Measurements from ENCODE around the gene NRARP. TPM values are rescaled to one million over a fixed set of nuclear protein-coding genes. Genes with fewer than 3 reads are reported as not detected.
"Not testable (repeated sequence)": the region's sequence is repeated elsewhere in the genome, so short reads cannot be mapped to it uniquely, and the experiment has no call there.

The NRARP gene
- total RNA-seq, 1 donor from 2014 or later = 51.7 TPM

GRCh38 chr9:137342482-137342881 lies 40.4 kb upstream of the NRARP start:
- TF ChIP-seq, protein P1, sequence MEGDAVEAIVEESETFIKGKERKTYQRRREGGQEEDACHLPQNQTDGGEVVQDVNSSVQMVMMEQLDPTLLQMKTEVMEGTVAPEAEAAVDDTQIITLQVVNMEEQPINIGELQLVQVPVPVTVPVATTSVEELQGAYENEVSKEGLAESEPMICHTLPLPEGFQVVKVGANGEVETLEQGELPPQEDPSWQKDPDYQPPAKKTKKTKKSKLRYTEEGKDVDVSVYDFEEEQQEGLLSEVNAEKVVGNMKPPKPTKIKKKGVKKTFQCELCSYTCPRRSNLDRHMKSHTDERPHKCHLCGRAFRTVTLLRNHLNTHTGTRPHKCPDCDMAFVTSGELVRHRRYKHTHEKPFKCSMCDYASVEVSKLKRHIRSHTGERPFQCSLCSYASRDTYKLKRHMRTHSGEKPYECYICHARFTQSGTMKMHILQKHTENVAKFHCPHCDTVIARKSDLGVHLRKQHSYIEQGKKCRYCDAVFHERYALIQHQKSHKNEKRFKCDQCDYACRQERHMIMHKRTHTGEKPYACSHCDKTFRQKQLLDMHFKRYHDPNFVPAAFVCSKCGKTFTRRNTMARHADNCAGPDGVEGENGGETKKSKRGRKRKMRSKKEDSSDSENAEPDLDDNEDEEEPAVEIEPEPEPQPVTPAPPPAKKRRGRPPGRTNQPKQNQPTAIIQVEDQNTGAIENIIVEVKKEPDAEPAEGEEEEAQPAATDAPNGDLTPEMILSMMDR (IDR thresholded peaks at IDR 0.05) = no peak
- Histone ChIP-seq H3K27me3 (no peaks in the 10 kb centered on the region), H3K36me3 (peaks cover 12 to 18% of the 10 kb centered on the region in 2 donors), H3K4me1 (no peaks in the 10 kb centered on the region), H3K9me3 (peaks cover 3 to 9% of the 10 kb centered on the region in 2 donors), H3K27ac (no peak overlapping the region), H3K4me3 (no peak overlapping the region)
- intact Hi-C loops (cut with DNase I) = no loop called here
- DNase-seq (ENCODE audit: low spot score in 2 of 2) = no peak

- intact Hi-C loops (cut with DNase I) = no loop called here
- DNase-seq (ENCODE audit: low spot score in 2 of 2) = no peak
- TF ChIP-seq, protein P1 (IDR thresholded peaks at IDR 0.05) = no peak
- H3K27me3 ChIP-seq = no peaks in the 10 kb centered on the region
- H3K4me1 ChIP-seq = no peaks in the 10 kb centered on the region
- H3K4me3 ChIP-seq = no peak overlapping the region
- peaks cover 0 to 14% of the 10 kb centered on the region in 2 donors for H3K9me3 ChIP-seq
- peaks cover 0 to 5% of the 10 kb centered on the region in 2 donors for H3K36me3 ChIP-seq
- H3K27ac ChIP-seq = no peak overlapping the region
Observed at GRCh38 chr9:137341227-137341626, 39.2 kb upstream of the NRARP start.

GRCh38 chr9:137339908-137340462 lies 37.9 kb upstream of the NRARP start:
- H3K4me3 ChIP-seq; intact Hi-C loops (cut with DNase I); H3K4me1 ChIP-seq; DNase-seq (ENCODE audit: low spot score in 2 of 2); H3K27ac ChIP-seq; H3K36me3 ChIP-seq; H3K27me3 ChIP-seq: not testable (repeated sequence)
- H3K9me3 ChIP-seq = peaks cover 0 to 16% of the 10 kb centered on the region in 2 donors

GRCh38 chr9:137339045-137339907 lies 37.2 kb upstream of the NRARP start:
- no peak overlapping the region for H3K27ac ChIP-seq
- peaks cover 0 to 16% of the 10 kb centered on the region in 2 donors for H3K9me3 ChIP-seq
- H3K36me3 ChIP-seq = no peaks in the 10 kb centered on the region
- H3K4me3 ChIP-seq = no peak overlapping the region
- no peak for DNase-seq (ENCODE audit: low spot score in 2 of 2)
- no peaks in the 10 kb centered on the region for H3K4me1 ChIP-seq
- intact Hi-C loops (cut with DNase I) = no loop called here
- no peaks in the 10 kb centered on the region for H3K27me3 ChIP-seq
- TF ChIP-seq, protein P1 (IDR thresholded peaks at IDR 0.05) = no peak

GRCh38 chr9:137336735-137337134 lies 34.7 kb upstream of the NRARP start:
- H3K4me3 ChIP-seq = no peak overlapping the region
- no peak for DNase-seq (ENCODE audit: low spot score in 2 of 2)
- H3K27ac ChIP-seq = no peak overlapping the region
- intact Hi-C loops (cut with DNase I) = no loop called here
- no peaks in the 10 kb centered on the region for H3K36me3 ChIP-seq
- no peaks in the 10 kb centered on the region for H3K4me1 ChIP-seq
- peaks cover 0 to 16% of the 10 kb centered on the region in 2 donors for H3K9me3 ChIP-seq
- TF ChIP-seq, protein P1 (IDR thresholded peaks at IDR 0.05) = no peak
- H3K27me3 ChIP-seq = no peaks in the 10 kb centered on the region

DNA sequence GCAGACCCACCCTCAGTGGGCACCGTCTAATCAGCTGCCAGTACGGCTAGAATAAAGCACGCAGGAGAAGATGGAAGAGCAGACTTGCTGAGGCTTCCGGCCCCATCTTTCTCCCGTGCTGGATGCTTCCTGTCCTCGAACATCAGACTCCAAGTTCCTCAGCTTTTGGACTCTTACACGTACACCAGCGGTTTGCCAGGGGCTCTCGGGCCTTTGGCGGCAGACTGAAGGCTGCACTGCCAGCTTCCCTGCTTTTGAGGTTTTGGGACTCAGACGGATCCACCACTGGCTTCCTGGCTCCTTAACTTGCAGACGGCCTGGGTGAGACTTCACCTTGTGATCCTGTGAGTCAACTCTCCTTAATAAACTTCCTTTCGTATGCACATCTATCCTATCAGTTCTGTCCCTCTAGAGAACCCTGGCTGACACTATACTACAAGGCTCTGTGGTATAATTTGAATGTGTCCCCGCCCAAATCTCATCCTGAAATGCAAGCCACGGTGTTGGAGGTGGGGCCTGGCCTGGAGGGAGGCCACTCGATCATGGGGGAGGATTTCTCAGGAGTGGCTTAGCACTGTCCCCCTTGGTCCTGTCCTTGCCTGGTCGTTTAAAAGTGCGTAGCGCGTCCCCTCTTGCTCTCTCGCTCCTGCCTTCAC lies 31.1 kb upstream of the NRARP start:
- TF ChIP-seq, protein P1 (IDR thresholded peaks at IDR 0.05) = no peak
- Histone ChIP-seq H3K27ac (no peak overlapping the region), H3K4me3 (no peak overlapping the region), H3K9me3 (peaks cover 0 to 16% of the 10 kb centered on the region in 2 donors), H3K36me3 (no peaks in the 10 kb centered on the region), H3K27me3 (no peaks in the 10 kb centered on the region), H3K4me1 (no peaks in the 10 kb centered on the region)
- DNase-seq (ENCODE audit: low spot score in 2 of 2) = no peak
- intact Hi-C loops (cut with DNase I) = no loop called here

All from ascending aorta (tissue), 2 donors.